NCI-H1417 treated with DMSO at 0.1 percent for 48 hours (cell line): Measurements from ENCODE around the gene RAB18.
"Not testable (repeated sequence)": the region's sequence is repeated elsewhere in the genome, so short reads cannot be mapped to it uniquely, and the experiment has no call there.

Experiments
- DNase-seq: peaks from one replicate; lab custom pipeline; 2025; lab: John Stamatoyannopoulos, UW

RAB18 gene

DNA sequence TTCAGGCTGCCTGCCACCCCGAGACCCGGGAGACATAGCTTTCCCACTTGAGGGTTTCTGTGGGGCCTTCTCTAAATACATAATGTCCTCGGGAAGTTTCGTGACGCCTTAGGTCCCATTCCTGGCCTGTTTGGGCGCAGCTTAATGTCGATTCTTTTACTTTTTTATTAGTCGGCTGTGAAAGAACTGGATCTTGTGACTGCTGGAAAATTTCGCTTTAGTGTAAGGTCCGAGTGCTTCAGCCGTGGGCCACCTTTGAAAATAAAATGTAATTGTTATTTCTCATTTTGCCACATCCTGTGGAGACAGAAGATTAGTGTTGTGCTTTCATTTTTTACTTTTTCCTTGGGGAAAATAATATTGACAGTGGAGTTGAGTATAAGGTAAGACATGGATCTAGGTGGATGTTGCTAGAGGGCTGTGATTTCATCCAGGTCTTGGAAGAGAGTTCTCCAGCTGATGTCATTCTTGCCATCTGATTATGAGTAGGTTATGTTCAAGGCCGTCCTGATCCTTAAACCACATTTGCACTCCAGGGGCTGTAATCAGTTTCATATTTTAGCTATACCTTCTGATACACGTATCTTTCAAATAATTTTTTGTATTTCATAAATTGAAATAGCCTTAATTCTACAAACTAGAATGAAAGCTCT, 830 bp downstream of the RAB18 start:
- DNase-seq = no peak

DNA sequence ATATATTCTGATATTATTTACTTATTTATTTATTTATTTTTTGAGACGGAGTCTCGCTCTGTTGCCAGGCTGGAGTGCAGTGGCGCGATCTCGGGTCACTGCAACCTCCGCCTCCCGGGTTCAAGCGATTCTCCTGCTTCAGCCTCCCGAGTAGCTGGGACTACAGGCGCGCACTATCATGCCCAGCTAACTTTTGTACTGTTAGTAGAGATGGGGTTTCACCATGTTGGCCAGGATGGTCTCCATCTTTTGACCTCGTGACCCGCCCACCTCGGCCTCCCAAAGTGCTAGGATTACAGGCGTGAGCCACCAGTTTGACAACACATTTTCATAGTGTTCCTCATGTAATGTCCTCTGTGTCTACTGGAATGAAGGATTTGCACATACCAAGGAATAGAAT, 1.4 kb downstream of the RAB18 start:
- DNase-seq = not testable (repeated sequence)

DNA sequence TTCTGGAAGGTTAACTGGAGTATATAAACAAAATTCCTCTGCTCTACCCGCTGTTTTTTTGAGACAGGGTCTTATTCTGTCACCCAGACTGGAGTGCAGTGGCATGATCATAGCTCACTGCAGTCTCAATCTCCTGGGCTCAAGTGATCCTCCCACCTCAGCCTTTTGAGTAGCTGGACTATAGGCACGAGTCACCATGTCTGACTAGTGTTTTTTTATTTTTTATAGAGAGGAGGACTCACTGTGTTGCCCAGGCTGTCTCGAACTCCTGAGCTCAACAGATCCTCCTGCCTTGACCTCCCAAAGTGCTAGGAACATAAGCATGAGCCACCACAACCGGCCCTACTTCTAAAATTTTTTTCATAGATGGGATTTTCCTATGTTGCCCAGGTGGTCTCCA, 2.2 kb downstream of the RAB18 start:
- no peak for DNase-seq

DNA sequence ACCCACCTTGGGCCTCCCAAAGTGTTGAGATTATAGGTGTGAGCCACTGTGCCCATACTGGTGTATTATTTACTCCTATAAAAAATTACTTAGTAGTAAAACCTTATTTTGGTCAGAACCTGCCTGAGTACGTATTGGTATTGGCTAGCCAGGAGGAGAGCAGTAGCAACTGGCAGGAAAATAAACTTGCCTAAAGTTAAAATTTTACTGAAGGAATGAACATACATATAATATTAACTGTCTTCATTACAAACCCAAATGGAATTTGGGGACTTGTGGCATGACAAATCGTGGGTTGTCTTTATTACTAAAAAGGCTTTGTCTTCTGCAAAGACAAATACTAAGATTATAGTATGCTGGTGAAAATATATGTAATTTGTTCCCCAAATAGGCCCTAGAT, 8.4 kb downstream of the RAB18 start:
- no peak for DNase-seq

DNA sequence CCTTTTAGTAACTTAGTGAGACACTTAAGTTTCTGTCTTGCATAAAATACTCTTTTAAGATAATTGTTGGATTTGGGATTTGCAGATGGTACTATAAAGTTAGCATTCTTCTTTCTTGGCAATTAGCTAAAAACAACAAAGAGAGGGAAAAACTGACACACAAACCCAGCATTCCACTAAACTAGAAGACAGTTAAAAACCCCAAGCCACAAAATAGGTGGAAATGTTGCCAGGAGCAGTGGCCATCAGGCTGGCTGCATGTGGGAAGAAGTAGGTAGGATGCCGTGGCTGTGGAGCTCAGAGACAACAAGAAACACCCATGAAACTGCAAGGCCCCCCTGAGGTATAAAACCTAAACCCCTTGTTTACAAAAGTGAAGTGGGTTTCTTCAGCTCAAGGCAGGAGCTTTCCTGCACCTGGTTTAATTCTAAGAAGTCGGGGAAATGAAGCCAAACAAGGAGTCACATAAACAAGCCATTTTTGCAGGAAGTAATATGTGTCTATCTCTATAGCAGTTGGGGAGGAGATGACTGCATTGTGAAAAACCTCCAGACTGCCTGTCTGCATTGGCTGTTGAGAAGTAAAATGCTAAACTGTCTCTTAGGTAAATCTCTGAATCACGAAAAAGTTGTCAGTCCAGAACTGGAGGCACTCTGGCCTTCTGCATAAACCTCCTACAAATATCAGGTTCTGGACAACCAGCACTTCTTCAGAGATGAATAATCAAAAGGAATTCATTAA, 9.5 kb downstream of the RAB18 start:
- DNase-seq = no peak

DNA sequence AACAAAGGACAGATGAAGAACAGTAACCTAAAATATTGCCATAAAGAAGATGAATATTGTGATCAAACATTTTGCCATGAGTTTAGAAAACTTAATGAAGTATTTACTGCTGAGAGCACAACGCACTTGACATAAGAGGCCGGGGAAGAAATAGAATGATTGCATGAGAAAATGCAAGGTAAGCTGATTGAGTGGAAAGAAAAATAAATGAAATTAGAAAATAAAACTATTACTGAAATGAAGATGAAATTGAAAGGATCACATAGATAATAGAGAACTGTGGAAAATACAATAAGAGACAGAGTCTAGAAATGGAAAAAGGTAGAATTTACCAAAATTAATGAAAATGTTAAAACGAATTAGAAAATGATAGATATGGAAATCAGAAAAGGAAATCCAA, 10.1 kb downstream of the RAB18 start:
- DNase-seq = no peak

DNA sequence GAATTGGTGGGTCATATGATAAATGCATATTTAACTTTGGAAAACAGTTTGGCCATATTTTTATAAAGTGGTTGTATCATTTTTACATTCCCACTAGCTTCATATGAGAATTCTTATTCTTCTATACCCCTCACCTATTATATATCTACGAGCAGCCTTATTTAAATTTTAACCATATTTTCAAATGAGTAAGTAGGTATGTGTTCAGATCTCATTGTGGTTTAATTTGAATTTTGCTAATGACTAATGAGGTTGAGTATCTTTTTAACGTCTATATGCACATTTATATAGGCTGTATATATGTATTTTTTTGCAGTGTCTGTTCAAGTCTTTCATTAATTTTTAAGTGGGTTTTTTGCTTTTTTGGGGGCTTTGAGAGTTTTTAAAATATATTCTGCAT, 14.2 kb downstream of the RAB18 start:
- DNase-seq = no peak

DNA sequence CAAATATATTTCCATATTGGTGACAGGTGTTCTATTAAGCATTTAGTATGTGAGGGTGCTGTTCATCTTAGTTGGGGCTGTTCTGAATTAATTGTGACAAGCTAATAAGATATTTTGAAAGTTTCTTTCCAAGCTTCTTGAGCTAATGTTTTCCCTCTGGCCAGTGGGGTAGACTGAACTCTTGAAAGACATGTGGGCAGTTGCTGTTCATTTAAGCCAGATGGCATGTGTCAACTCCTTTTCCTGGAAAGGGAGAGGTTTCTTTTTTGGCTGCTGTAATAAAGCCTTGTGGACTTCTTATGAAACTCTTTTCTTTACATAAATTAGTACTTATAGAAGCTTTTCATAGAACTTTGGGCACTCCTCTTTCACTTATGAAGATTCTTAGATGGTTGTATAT, 21.7 kb downstream of the RAB18 start:
- DNase-seq = no peak

DNA sequence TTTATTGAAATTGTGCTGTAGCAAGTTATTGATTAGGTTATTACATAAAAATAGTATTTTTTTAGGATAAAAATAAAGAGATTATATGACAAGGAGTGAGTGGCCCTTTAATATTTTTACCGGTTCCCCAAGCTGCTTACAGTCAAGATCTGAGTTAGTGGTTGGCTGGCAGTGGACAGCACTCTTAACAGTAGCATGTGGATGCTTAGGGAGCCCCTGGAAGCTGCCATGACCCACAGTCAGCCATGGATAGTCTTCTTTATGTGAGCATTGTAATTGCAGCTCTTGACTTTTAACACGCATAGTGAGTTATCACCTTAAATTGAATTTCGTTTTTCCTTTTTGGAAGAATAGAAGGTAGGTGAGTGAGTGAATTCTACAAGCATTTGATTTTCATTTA, 22.1 kb downstream of the RAB18 start:
- DNase-seq = no peak

DNA sequence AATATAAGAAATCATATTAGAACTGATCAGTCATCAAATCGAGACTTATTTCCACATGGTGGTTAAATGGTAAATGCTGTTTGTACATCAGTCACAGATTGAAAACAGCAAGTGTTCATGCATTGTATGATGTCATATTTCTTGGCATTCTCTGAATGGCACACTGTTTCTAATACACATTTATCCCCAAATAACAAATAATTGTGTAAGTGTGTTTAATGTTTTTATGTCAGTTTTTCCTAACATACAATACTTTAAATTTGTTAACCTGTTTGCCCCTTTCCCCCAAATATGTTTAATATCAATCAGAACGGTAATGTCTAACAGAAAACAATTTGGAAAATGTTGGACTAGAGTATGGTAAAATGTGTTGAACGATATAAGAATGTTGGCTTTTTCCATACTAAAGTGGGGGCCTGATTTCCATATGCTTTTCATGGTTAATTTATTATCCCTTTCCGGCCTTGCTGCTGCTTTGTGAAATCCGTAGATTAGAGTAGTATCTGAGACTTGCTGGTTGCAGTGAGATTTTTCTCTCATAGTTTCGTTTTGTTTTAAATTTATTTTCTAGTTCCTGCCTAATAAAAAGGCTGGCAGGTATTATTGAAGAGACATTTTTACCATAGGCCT, 23.7 kb downstream of the RAB18 start:
- no peak for DNase-seq

DNA sequence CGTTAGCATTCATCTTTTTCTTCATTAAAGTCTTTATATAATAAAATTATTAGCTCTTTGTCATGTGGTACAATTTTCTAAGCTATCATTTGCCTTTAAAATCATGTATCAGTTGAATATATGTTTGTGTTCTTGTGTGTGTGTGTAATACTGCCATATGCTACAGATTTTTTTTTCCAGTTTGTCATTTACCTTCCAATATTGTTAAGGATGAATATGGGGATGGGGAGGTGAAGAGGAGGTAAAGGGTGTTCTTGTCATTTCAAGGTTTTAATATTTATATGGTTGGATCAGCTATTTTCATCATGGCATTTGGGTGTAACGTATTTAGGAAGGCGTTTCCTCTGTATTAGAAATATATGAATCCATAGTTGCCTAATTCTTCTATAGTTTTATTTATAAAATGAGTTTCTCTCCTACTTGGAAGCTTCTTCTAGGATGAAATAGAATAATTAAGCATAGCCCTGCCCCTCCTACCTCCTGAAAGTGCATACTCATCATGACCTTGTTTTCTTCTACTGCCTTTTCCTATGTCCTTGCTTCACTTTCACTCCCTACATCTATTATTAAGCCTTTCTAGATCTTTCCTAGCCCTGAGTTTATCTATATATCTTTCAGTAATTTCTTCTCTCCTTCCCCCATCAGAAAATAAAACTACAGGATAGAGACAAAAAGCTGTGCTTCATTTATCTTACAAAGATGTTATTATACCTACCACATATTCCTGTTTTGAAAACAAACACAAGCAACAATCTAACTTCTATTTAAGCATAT, 25.1 kb downstream of the RAB18 start:
- DNase-seq = no peak

DNA sequence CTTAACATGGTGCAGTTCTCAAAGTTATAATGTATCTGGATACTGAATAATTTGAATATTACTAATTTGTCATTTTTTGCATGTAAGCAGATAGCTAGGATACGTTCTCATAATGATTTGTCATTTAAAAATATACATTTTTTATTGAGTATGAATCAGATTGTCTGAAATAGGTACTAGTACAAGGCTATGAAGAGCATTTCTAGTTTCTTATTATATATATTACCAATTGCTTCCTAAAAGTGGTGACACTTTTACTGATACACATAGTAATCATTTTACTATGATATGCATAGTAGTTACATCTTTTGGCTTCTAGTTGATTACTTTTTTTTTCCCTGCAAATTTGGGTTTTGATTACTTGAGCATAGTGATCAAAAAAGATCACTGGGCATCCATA, 26.4 kb downstream of the RAB18 start:
- DNase-seq = no peak

DNA sequence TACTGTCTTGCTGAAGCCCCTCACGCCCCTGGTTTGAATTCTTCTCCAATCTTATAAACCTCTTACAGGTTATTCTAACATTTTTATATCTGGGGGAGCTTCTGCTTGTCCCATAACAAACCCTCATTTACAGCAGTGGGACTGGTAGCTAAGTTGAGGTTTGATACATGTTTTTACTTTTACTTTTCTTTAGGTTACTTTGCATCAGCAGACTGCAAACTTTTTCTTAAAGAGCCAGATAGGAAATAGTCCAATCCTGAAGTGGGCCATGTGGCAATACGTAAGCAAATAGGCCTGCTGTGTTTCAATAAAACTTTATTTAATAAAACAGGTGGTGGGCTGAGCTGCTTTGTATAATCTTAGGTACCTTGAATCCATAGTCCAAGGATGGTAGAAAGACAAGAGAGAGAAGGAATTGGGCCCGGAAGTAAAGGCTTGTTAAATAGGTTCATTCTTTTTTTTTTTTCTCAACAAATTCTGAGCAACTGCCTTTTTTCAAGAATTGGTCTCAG, 27.3 kb downstream of the RAB18 start:
- DNase-seq = no peak

DNA sequence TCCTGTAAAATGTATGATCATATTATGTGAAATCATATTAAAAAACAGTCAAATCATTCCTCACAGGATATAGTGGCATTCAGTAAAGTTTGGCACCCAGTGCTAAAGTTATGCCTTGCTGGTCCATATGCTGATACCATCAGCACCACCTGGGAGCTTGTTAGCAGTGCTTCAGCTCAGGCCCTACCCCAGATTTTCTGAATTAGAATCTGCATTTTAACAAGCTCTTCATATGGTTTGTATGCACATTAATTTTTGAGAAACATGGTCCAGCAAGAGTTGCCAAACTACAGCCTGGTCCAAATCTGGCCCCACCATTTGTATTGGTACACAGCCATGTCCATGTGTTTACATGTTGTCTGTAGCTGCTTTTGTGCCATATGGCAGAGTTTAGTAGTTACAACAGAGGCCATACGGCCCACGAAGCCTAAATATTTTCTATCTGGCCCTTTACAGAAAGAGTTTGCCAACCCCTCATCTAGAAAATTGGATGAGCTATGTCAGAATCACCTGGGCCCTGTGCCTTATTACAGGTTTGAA, 30.1 kb downstream of the RAB18 start:
- DNase-seq = no peak

DNA sequence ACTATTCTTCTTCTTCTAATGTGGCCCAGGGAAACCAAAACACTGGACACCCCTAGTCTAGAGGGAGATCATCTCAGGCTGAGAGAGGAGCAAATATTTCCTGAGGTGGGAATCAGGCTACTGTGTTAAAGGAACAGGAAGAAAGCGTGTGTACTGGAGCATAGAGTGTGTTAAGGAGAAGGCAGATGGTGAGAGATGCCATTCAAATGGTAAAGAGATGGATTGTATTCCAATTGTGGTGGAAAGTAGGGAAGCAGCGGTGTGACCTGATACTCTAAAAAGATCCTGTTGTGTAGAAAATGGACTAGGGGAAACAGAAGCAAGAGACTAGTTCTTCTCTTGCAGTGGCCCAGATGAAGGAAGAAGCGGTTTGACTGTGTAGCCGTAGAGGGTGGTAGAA, 31.2 kb downstream of the RAB18 start:
- no peak for DNase-seq

DNA sequence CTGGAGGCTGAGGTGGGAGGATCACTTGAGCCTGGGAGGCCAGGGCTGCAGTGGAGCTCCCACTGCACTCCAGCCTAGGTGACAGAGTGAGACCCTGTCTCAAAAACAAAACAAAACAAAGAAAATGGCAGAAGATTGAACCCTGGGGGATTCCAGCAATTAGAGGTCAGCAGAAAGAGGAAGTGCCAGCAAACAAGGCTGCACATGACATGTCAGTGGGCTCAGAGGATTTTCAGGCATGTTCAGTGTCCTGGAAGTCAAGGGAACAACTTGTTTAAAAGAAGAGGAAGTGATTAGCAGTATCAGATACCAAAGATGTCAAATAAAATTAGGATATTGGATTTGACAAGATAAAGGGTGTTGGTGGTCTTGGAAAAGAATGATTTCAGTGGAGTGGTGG, 32.3 kb downstream of the RAB18 start:
- DNase-seq = no peak

DNA sequence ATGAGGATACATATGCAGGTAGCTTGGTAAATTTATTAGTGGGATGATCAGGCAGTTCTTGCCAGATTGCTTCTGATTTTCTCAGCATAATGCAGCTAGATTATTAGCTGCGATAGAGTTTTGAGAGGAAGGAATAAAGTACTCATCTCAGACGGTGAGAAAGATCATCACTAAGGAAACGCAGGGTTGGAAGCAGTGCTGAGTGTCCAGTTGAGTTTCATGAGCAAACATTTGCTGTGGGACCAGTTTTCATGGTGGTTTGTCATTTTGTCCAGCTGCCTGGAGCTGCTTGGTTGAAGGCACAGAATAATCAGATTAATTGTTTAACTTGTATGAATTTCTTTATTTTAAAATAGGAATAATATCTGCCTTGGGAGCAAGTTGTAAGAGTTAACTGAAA, 33.1 kb downstream of the RAB18 start:
- DNase-seq = no peak

DNA sequence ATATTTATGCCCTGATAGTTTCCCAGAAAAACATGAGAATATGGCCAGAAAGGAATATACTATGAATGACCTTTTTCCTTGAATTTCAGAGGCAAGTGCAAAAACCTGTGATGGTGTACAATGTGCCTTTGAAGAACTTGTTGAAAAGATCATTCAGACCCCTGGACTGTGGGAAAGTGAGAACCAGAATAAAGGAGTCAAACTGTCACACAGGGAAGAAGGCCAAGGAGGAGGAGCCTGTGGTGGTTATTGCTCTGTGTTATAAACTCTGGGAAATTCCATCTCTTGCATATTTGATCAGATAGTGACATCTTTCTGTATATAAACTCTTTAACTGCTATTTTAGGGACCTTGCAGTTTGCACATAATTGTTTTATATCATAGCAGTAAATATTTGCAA, 33.7 kb downstream of the RAB18 start:
- no peak for DNase-seq

DNA sequence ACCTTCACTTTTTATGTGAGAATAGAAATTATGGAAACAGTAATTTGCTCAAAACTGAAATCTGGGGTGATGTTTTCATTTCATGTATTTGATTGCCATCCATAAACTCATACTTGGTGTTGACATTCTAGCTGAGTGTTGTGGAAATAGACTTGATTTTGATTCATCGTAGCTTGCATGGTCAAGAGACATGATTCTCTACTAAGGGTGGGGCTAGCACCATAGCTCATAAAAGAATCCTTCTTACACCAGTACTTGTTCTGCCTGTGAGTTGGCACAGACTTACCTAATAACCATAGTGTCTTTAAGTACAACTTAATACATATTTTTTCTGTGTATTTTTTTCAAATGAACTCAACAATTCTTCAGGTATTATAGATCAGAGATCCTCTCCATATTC, 36.6 kb downstream of the RAB18 start:
- DNase-seq = no peak

DNA sequence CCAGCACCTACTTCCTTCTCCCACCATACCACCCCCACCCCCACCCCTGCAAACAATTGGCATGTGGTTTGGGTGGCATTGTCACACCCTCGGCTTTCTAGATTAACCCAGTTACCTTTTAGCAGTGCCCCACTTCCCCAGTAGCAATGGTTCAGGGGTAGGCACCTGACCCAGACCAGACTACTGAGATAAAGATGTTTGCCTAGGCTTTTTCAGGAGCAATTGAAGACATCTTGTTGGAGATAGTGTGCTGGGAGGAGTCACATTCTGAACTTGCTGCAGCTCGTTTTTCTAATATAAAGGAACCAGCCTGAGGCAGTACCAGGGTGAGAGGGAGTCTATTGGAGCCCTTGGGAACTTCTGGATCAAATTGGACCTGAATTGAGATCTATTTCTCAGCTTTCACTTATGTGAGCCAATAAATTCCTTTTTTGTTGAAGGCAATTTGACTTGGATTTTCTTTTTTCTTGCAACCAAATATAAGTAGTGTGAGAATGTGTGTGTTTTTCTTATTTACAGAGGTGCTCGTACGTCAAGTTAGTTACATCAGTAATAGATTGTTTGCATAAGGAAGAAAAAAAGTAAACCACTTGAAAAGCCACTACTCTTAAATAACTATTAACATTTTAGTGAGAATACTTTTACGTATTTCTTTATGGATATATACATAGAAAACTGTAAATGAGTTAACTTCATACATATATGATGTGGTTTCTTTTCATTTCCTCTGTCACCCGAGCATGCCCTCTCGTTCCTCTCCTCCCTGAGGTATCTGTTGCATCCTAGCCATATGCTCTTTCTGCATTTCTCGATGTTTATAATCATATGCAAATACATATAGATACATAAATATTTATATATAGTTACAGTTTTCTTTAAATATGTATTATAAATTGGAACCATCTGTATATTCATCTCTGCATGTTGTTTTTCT, 38.0 kb downstream of the RAB18 start:
- DNase-seq = no peak

DNA sequence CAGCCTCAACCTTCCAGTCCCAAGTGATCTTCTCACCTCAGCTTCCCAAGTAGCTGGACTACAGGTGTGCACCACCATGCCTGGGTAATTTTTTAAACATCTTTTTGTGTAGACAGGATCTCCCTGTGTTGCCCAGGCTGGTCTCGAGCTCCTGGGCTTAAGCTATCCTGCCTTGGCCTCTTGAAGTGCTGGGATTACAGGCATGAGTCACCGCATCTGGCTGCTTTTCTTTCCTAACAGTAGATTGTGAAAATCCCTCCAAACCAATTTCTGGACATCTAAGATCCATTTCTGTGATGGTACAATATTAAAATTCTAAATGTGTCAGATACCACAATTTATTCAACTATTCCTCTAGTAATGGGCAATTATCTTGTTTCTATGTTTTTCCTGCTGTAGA, 38.7 kb downstream of the RAB18 start:
- DNase-seq = no peak
